Measurements from ENCODE around the gene PGAM1. TPM values are rescaled to one million over a fixed set of nuclear protein-coding genes. Genes with fewer than 3 reads are reported as not detected.

The PGAM1 gene
- total and polyA plus RNA-seq, 2 of the 13 experiments (the other 11 are each of a cell fraction or from before 2014, with no cell fraction given), result 354 to 483 TPM

DNA sequence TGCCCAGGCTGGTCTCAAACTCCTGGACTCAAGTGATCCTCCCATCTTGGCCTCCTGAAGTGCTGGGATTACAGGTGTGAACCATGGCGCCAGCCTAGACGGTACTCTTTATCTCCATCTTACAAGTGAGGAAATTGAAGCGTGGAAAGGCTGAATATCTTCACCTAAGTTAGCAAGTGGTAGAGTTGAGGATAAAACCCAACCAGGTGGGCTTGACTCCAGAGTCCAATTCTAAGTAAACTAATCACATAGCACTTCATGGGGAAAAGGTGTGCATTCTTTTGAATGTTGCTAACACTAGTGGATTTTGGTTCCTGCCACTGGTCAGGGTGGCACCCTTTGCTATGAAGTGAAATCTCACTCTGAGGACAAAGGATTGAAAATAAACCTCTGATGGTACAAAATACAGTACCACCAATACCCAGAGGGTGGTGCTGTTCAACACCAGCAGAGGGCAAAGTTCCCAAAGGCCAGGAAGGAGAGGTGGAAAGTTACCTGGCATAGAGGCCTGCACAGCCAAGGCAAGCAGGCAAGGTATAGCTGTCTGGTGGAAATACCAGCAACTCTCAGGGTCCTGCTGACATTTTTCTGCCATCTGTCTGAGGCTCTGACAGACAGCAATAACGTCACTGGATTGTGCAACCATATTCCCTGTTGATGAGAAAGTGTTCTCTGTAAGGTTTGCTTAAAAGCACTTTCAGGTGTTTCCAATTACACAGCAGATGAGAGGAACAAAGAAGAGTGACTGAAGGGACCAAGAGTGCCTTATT lies 37.6 kb downstream of the PGAM1 start (continued):
- peak; percentile 80 for TF ChIP-seq TEAD3 (CRISPR knock-in tag; optimal IDR thresholded peaks at IDR 0.05; ENCODE audit: borderline replicate concordance)
- TF ChIP-seq GFI1 (CRISPR knock-in tag; IDR thresholded peaks at IDR 0.05; ENCODE audit: borderline replicate concordance), result no peak
- TF ChIP-seq, protein P1, sequence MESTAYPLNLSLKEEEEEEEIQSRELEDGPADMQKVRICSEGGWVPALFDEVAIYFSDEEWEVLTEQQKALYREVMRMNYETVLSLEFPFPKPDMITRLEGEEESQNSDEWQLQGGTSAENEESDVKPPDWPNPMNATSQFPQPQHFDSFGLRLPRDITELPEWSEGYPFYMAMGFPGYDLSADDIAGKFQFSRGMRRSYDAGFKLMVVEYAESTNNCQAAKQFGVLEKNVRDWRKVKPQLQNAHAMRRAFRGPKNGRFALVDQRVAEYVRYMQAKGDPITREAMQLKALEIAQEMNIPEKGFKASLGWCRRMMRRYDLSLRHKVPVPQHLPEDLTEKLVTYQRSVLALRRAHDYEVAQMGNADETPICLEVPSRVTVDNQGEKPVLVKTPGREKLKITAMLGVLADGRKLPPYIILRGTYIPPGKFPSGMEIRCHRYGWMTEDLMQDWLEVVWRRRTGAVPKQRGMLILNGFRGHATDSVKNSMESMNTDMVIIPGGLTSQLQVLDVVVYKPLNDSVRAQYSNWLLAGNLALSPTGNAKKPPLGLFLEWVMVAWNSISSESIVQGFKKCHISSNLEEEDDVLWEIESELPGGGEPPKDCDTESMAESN (CRISPR knock-in tag; conservative IDR thresholded peaks at IDR 0.05), result 0 out of 2 replicates have a peak, but pooled peaks have one; percentile 43
- TF ChIP-seq NCOA2 (CRISPR knock-in tag; IDR thresholded peaks at IDR 0.05), result 0 out of 2 replicates have a peak, but pooled peaks have one; percentile 32
- 0 out of 2 replicates have a peak, but pooled peaks have one; percentile 31 for TF ChIP-seq ZBTB25 (CRISPR knock-in tag; IDR thresholded peaks at IDR 0.05)
- TF ChIP-seq SOX13 (IDR thresholded peaks at IDR 0.05), result no peak
- TF ChIP-seq SOX13 (CRISPR knock-in tag; conservative IDR thresholded peaks at IDR 0.05 in 1 of 2, IDR thresholded peaks at IDR 0.05 in 1 of 2), result peak in 1 of 2 experiments; percentile 28; a peak in 1 of 4 replicates
- TF ChIP-seq, protein P2, sequence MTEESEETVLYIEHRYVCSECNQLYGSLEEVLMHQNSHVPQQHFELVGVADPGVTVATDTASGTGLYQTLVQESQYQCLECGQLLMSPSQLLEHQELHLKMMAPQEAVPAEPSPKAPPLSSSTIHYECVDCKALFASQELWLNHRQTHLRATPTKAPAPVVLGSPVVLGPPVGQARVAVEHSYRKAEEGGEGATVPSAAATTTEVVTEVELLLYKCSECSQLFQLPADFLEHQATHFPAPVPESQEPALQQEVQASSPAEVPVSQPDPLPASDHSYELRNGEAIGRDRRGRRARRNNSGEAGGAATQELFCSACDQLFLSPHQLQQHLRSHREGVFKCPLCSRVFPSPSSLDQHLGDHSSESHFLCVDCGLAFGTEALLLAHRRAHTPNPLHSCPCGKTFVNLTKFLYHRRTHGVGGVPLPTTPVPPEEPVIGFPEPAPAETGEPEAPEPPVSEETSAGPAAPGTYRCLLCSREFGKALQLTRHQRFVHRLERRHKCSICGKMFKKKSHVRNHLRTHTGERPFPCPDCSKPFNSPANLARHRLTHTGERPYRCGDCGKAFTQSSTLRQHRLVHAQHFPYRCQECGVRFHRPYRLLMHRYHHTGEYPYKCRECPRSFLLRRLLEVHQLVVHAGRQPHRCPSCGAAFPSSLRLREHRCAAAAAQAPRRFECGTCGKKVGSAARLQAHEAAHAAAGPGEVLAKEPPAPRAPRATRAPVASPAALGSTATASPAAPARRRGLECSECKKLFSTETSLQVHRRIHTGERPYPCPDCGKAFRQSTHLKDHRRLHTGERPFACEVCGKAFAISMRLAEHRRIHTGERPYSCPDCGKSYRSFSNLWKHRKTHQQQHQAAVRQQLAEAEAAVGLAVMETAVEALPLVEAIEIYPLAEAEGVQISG (CRISPR knock-in tag; IDR thresholded peaks at IDR 0.05), result peak; percentile 53; the same call in 1 of the 2 replicates
- TF ChIP-seq KLF16 (CRISPR knock-in tag; IDR thresholded peaks at IDR 0.05), result 0 out of 4 replicates have a peak, but pooled peaks of 1 of the 2 experiments have one; percentile 48
- TF ChIP-seq, protein P3, sequence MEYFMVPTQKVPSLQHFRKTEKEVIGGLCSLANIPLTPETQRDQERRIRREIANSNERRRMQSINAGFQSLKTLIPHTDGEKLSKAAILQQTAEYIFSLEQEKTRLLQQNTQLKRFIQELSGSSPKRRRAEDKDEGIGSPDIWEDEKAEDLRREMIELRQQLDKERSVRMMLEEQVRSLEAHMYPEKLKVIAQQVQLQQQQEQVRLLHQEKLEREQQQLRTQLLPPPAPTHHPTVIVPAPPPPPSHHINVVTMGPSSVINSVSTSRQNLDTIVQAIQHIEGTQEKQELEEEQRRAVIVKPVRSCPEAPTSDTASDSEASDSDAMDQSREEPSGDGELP (IDR thresholded peaks at IDR 0.05; ENCODE audit: borderline replicate concordance, low read depth), result peak; percentile 41; the same call in 1 of the 2 replicates
- TF ChIP-seq ZBED4 (CRISPR knock-in tag; IDR thresholded peaks at IDR 0.05; ENCODE audit: borderline replicate concordance), result peak; percentile 62; the same call in 1 of the 2 replicates
- 0 out of 2 replicates have a peak, but pooled peaks have one; percentile 24 for TF ChIP-seq NFIC (IDR thresholded peaks at IDR 0.05; ENCODE audit: low read length)
- peak; percentile 74 for TF ChIP-seq SAP130 (CRISPR knock-in tag; IDR thresholded peaks at IDR 0.05; ENCODE audit: low read depth)
- TF ChIP-seq CREM (IDR thresholded peaks at IDR 0.05), result peak; percentile 32; the same call in 1 of the 2 replicates
- TF ChIP-seq CREM (CRISPR knock-in tag; IDR thresholded peaks at IDR 0.05), result no peak
- 0 out of 2 replicates have a peak, but pooled peaks have one; percentile 11 for TF ChIP-seq TBX3 (IDR thresholded peaks at IDR 0.05; ENCODE audit: borderline replicate concordance)

Data from HepG2 (cell line).